Heart right ventricle (tissue), 16 donors: ENCODE results near the gene HHIP. TPM values are rescaled to one million over a fixed set of nuclear protein-coding genes. Genes with fewer than 3 reads are reported as not detected.

Source experiments
- ATAC-seq, 8 donors: fragments of 200-7000 bp; cut with Tn5 transposase; one replicate each; pipeline ENCODE4 v1.9.1; 2020; ENCODE audit warnings: mild to moderate bottlenecking in 8 of 8, moderate library complexity in 8 of 8, moderate number of reproducible peaks in 1 of 8
- DNase-seq, 2 donors: peaks; one replicate each; pipeline ENCODE4 v3.0.0-alpha.2; 2020
- H3K27ac ChIP-seq, 10 donors: fragments of 200-600 bp; sonication (generic) in 2 of 10; one replicate each; pipeline versions ENCODE4 v1.5.0 to v1.8.0; 2020 to 2022; ENCODE audit warnings: mild to moderate bottlenecking in 3 of 10
- H3K27me3 ChIP-seq, 7 donors: fragments of 200-600 bp; one replicate each; pipeline ENCODE4 v1.8.0; 2021 to 2022; ENCODE audit warnings: mild to moderate bottlenecking in 2 of 7
- H3K36me3 ChIP-seq, 9 donors: fragments of 200-600 bp; sonication (generic) in 1 of 9; one replicate each; pipeline versions ENCODE4 v1.5.0 to v1.8.0; 2020 to 2022; ENCODE audit warnings: mild to moderate bottlenecking in 2 of 9
- H3K4me1 ChIP-seq, 9 donors: fragments of 200-600 bp; sonication (generic) in 1 of 9; one replicate each; pipeline versions ENCODE4 v1.5.0 to v1.8.0; 2020 to 2022; ENCODE audit warnings: mild to moderate bottlenecking in 4 of 9
- H3K4me3 ChIP-seq, 10 donors: fragments of 200-600 bp; sonication (generic) in 2 of 10; one replicate each; pipeline versions ENCODE4 v1.5.0 to v1.8.0; 2020 to 2022; ENCODE audit warnings: mild to moderate bottlenecking in 7 of 10, moderate library complexity in 2 of 10
- H3K9me3 ChIP-seq, 11 donors: fragments of 200-600 bp in 10 of 11; sonication (generic) in 2 of 11; one replicate each; pipeline versions ENCODE4 v1.5.0 to v1.8.0; 2013 to 2022; ENCODE audit warnings: mild to moderate bottlenecking in 2 of 11, control low read depth in 1 of 11, moderate library complexity in 1 of 11
- CTCF ChIP-seq, 9 donors: fragments of 200-600 bp; sonication (generic) in 2 of 9; IDR thresholded peaks; one replicate each; pipeline versions ENCODE4 v1.5.0 to v1.8.0; 2021 to 2022; ENCODE audit warnings: antibody characterized with exemption in 9 of 9, mild to moderate bottlenecking in 5 of 9, moderate library complexity in 1 of 9
- WGBS, 2 donors: extraction: QIAGEN DNeasy Blood & Tissue Kit; methylation state at CpG; one replicate each; pipeline ENCODE4 v1.1.7; 2013; ENCODE audit warnings: inconsistent platforms in 1 of 2; 5-methylcytosine and 5-hydroxymethylcytosine counted together
- intact Hi-C, 10 donors: fragments of 100-400 bp; cut with DNase I; formaldehyde crosslinking; loops; one replicate each; pipeline versions ENCODE4 v1.11.1 to v1.14.2; 2022
- polyA plus RNA-seq, 2 donors: library from polyadenylated mRNA; stranded (reverse); fragments of 200-250 nt; gene quantifications; one replicate each; pipeline ENCODE4 v1.2.3, GENCODE V29; 2013
- total RNA-seq, 10 donors: library from RNA; stranded (reverse); fragmentation: NEBNext Ultra II Directional in 3 of 10; extraction: Animal tissue kit (Norgen Biotek cat#: 25700) in 3 of 10; gene quantifications; one replicate each; pipeline versions ENCODE4 v1.2.1 to v1.2.4, GENCODE V29; 2021 to 2023
- donor health status: Arrhythmogenic right ventricular cardiomyopathy.
- donor health status: ischemic (EF 13 %, LVEDD 7.1; RV severe dilation, severe dysfunction).
- donor health status: healthy with polysubstance abuse.
- donor health status: DM: no; HTN: yes; CAD: no.
- donor health status: DM: no; HTN: no; CAD: no.
- donor health status: ischemic (EF 25% LVEDD 6.9; RV normal size, moderate dysfunction).
- donor health status: ischemic (EF 25% LVEDD 5.7; RV mildly dilated, moderate dysfunction).
- donor health status: healthy.
- donor health status: DM: yes; HTN: yes; CAD: no.
- donor health status: Ischemic cardiomyopathy.
- donor health status: ischemic (EF 35%, LVEDD 5.7; RV mildly dilated, moderate dysfunction).
- donor health status: nonischemic (EF 11% LVEDD 7.7; RV severe dilation, severe dysfunction).
- donor health status: DM: yes; HTN: yes; CAD: no.
- donor health status: PGD.
- donor health status: ischemic (EF 29% LVEDD 5.4; RV normal size, mild dysfunction).
- donor health status: nonischemic (EF 23%, LVEDD 6.1; RV moderate dilation, normal function).

Gene HHIP
- total and polyA plus RNA-seq, 12 donors = 0.02 to 0.49 (median 0.23) TPM; not detected in 6

GRCh38 chr4:144646523-144647094 lies 653 bp downstream of the HHIP start:
- intact Hi-C loops = no loop called here
- DNase-seq = no peak
- H3K4me1 ChIP-seq = peaks cover 3 to 23% (median 14%) of the 10 kb centered on the region in 9 donors
- H3K36me3 ChIP-seq = no peaks in the 10 kb centered on the region
- 2% methylated on average over 22 of the region's 22 CpGs for WGBS, 2 donors
- no peak overlapping the region for H3K27ac ChIP-seq
- no peaks in the 10 kb centered on the region for H3K9me3 ChIP-seq
- TF ChIP-seq CTCF (IDR thresholded peaks at IDR 0.05) = no peak
- peak in 6 of 8 donors; percentile 17 to 42 (median 32) for ATAC-seq
- H3K4me3 ChIP-seq = peak overlapping the region; percentile 26 to 61 (median 50)
- peaks cover 0 to 78% (median 57%) of the 10 kb centered on the region in 7 donors for H3K27me3 ChIP-seq

GRCh38 chr4:144647095-144647561 lies 1.2 kb downstream of the HHIP start:
- Histone ChIP-seq H3K4me3 (peak overlapping the region in 8 of 10 donors; percentile 42 to 61 (median 52)), H3K36me3 (no peaks in the 10 kb centered on the region), H3K9me3 (no peaks in the 10 kb centered on the region), H3K27me3 (peaks cover 0 to 78% (median 57%) of the 10 kb centered on the region in 7 donors), H3K27ac (no peak overlapping the region), H3K4me1 (peaks cover 3 to 23% (median 14%) of the 10 kb centered on the region in 9 donors)
- ATAC-seq (peak in 3 of 8 donors; percentile 9 to 21 (median 20)), DNase-seq (no peak)
- no peak for TF ChIP-seq CTCF (IDR thresholded peaks at IDR 0.05)
- intact Hi-C loops = no loop called here
- 4 to 5% methylated on average over 20 of the region's 20 CpGs for WGBS, 2 donors

GRCh38 chr4:144647590-144647989 lies 1.6 kb downstream of the HHIP start:
- H3K4me3 ChIP-seq = peak overlapping the region in 1 of 10 donors; percentile 61
- WGBS, 2 donors = 35 to 36% methylated on average over 4 of the region's 4 CpGs

DNA sequence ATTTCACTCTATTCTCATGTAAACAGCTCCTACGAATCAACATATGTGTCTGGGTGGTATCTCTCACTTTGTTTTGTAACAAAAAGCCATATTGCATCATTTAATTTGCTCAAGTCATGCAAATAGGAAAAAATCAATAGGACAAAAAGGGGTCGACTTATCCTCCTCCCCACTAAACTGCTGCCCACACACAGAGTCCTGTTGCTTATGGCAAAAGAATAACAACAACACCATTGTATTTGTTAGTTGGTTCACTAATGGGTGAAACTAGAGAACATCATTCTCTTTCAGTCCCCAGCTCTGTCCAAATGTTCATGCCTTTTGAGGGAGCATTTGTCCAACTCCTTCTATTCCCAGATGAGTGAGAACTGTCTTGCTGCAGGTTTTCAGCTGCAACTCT lies 2.1 kb downstream of the HHIP start:
- peaks cover 3 to 23% (median 14%) of the 10 kb centered on the region in 9 donors for H3K4me1 ChIP-seq
- H3K27ac ChIP-seq = no peak overlapping the region
- DNase-seq (no peak), ATAC-seq (no peak)
- TF ChIP-seq CTCF (IDR thresholded peaks at IDR 0.05) = no peak
- 58 to 60% methylated on average over 2 of the region's 2 CpGs for WGBS, 2 donors
- no peaks in the 10 kb centered on the region for H3K36me3 ChIP-seq
- H3K9me3 ChIP-seq = no peaks in the 10 kb centered on the region
- intact Hi-C loops = no loop called here
- H3K4me3 ChIP-seq = no peak overlapping the region
- H3K27me3 ChIP-seq = peaks cover 0 to 78% (median 57%) of the 10 kb centered on the region in 7 donors

More at GRCh38 chr4:144647590-144647989, 1.6 kb downstream of the HHIP start:
- no peak for TF ChIP-seq CTCF (IDR thresholded peaks at IDR 0.05)
- ATAC-seq = no peak
- Histone ChIP-seq H3K36me3 (no peaks in the 10 kb centered on the region), H3K27ac (no peak overlapping the region), H3K27me3 (peaks cover 0 to 78% (median 57%) of the 10 kb centered on the region in 7 donors), H3K9me3 (no peaks in the 10 kb centered on the region), H3K4me1 (peaks cover 3 to 23% (median 14%) of the 10 kb centered on the region in 9 donors)
- no peak for DNase-seq
- intact Hi-C loops = no loop called here
